Endothelial cell of umbilical vein (primary cell): ENCODE data around the gene C3. TPM values are rescaled to one million over a fixed set of nuclear protein-coding genes. Genes with fewer than 3 reads are reported as not detected.

Experiments
- BruUV-seq: library from RNA; stranded (reverse); fragments of 400-500 nt; replicated peaks from 2 replicates; lab custom pipeline; 2021; lab: Mats Ljungman, UMichigan
- CTCF ChIA-PET: fragments of 300-600, 350-600 bp; sonication (Branson Sonifier 250); formaldehyde crosslinking; loops from one replicate; lab custom pipeline; 2021; ENCODE audit warnings: antibody characterized with exemption, inconsistent platforms; lab: Charles Lee
- POLR2A ChIA-PET: fragments of 300-600, 350-600 bp; sonication (Branson Sonifier 250); formaldehyde crosslinking; loops from one replicate; lab custom pipeline; 2021; ENCODE audit warnings: antibody characterized with exemption, inconsistent platforms; lab: Charles Lee
- DNase-seq: peaks from one replicate; pipeline ENCODE4 v3.0.0-alpha.2; 2011; ENCODE audit warnings: low read depth, low spot score
- FAIRE-seq: peaks from 2 replicates; lab custom pipeline; 2011; peaks lifted over from hg19 to GRCh38; lab: Jason Lieb, UNC
- H2AFZ ChIP-seq: 2 replicates; pipeline ENCODE4 v1.6.0; 2012; ENCODE audit warnings: low read depth, low read length, control low read depth, inconsistent platforms
- H3K27ac ChIP-seq: 2 replicates; pipeline ENCODE4 v1.5.1; 2011; ENCODE audit warnings: low read depth, mild to moderate bottlenecking, control low read depth, low read length, moderate library complexity; ENCODE audit not compliant: insufficient read depth
- H3K27me3 ChIP-seq, 2 experiments: 2 replicates each; pipeline versions ENCODE4 v1.6.0 to v1.6.1; 2011; ENCODE audit warnings: low read length in 2 of 2, mixed read lengths in 1 of 2; ENCODE audit not compliant: control insufficient read depth in 2 of 2, insufficient read depth in 2 of 2
- H3K36me3 ChIP-seq, 2 experiments: 2 replicates in 1 of 2; 3 replicates in 1 of 2; pipeline ENCODE4 v1.5.1; 2011; ENCODE audit warnings: low read length in 2 of 2, mild to moderate bottlenecking in 1 of 2, moderate library complexity in 1 of 2; ENCODE audit not compliant: control insufficient read depth in 2 of 2, insufficient read depth in 2 of 2; ENCODE audit errors: extremely low read depth in 1 of 2
- H3K4me1 ChIP-seq: 3 replicates; pipeline ENCODE4 v1.5.1; 2011; ENCODE audit warnings: mild to moderate bottlenecking, low read length; ENCODE audit not compliant: control insufficient read depth, insufficient read depth; ENCODE audit errors: extremely low read depth
- H3K4me2 ChIP-seq: 2 replicates; pipeline ENCODE4 v1.6.1; 2011; ENCODE audit warnings: low read length, control low read depth, mixed read lengths; ENCODE audit not compliant: insufficient read depth
- H3K4me3 ChIP-seq, 3 experiments: fragments of 200-600 bp in 1 of 3; sonication (generic), shearing (Covaris generic) in 1 of 3; replicated peaks in 1 of 3; 2 replicates each; pipeline ENCODE4 v1.5.1; 2011 to 2016; ENCODE audit warnings: control low read depth in 3 of 3, low read length in 3 of 3, mild to moderate bottlenecking in 2 of 3, inconsistent platforms in 1 of 3, low read depth in 1 of 3, moderate library complexity in 1 of 3; ENCODE audit not compliant: insufficient read depth in 1 of 3
- H3K79me2 ChIP-seq: 2 replicates; pipeline ENCODE4 v1.6.0; 2012; ENCODE audit warnings: low read length, inconsistent platforms; ENCODE audit not compliant: control insufficient read depth, insufficient read depth
- H3K9ac ChIP-seq: replicated peaks from 2 replicates; pipeline ENCODE3; 2011; ENCODE audit warnings: low read length, control low read depth; ENCODE audit not compliant: insufficient read depth; ENCODE audit errors: extremely low read depth
- H3K9me1 ChIP-seq: replicated peaks from 3 replicates; pipeline ENCODE4 v1.6.0; 2011; ENCODE audit warnings: mild to moderate bottlenecking, low read length; ENCODE audit not compliant: control insufficient read depth, insufficient read depth; ENCODE audit errors: extremely low read depth
- H3K9me3 ChIP-seq: replicated peaks from 2 replicates; pipeline ENCODE4 v1.5.1; 2012; ENCODE audit warnings: low read length, inconsistent platforms; ENCODE audit not compliant: control insufficient read depth, insufficient read depth
- H4K20me1 ChIP-seq: replicated peaks from 2 replicates; pipeline ENCODE3; 2011; ENCODE audit warnings: mild to moderate bottlenecking, low read length; ENCODE audit not compliant: control insufficient read depth, insufficient read depth; ENCODE audit errors: extremely low read depth
- EZH2 ChIP-seq: IDR thresholded peaks from 2 replicates; pipeline ENCODE4 v1.6.1; 2012; ENCODE audit warnings: borderline replicate concordance, low read depth, mild to moderate bottlenecking, moderate library complexity, low read length, inconsistent platforms; ENCODE audit not compliant: severe bottlenecking
- FOS ChIP-seq: IDR thresholded peaks from 2 replicates; pipeline ENCODE4 v1.6.1; 2011; ENCODE audit warnings: mild to moderate bottlenecking, low read length, moderate library complexity, borderline replicate concordance; ENCODE audit not compliant: insufficient read depth
- GATA2 ChIP-seq: IDR thresholded peaks from 2 replicates; pipeline ENCODE4 v1.7.0; 2011; ENCODE audit warnings: low read depth, mild to moderate bottlenecking, moderate library complexity, mixed read lengths, low read length; ENCODE audit not compliant: insufficient read length, insufficient read depth
- JUN ChIP-seq: IDR thresholded peaks from 2 replicates; pipeline ENCODE4 v1.6.1; 2011; ENCODE audit warnings: borderline replicate concordance, low read depth; ENCODE audit not compliant: insufficient read length, insufficient read depth
- MYC ChIP-seq: IDR thresholded peaks from one replicate; pipeline ENCODE4 v1.6.1; 2011; ENCODE audit warnings: mild to moderate bottlenecking, low read depth, low read length
- POLR2A ChIP-seq: IDR thresholded peaks from 2 replicates; pipeline ENCODE4 v1.6.1; 2012; ENCODE audit warnings: low read depth, mild to moderate bottlenecking, control low read depth, low read length
- POLR2AphosphoS5 ChIP-seq: IDR thresholded peaks from 2 replicates; pipeline ENCODE4 v1.6.1; 2012; ENCODE audit warnings: low read depth, mild to moderate bottlenecking, control low read depth, low read length, moderate library complexity; ENCODE audit not compliant: insufficient read depth
- dilution Hi-C: fragments of 300-500 bp; cut with MboI; formaldehyde crosslinking; loops from one replicate; pipeline ENCODE4 v1.15.0; 2019; ENCODE audit warnings: low sequenced_read_pairs; ENCODE audit not compliant: extremely low pct_ligation_motif_present
- intact Hi-C: fragments of 100-400 bp; cut with micrococcal nuclease; formaldehyde crosslinking; loops from one replicate; pipeline ENCODE4 v1.10.0; 2022
- polyA plus RNA-seq, 4 experiments: library from polyadenylated mRNA; depleted of rRNA in 3 of 4; stranded (reverse) in 3 of 4; unstranded in 1 of 4; fragments of >200 nt; gene quantifications; 2 replicates each; pipeline versions ENCODE4 v1.2.1 to v1.2.3, GENCODE V29; 2011 to 2012; ENCODE audit warnings: missing spikeins in 1 of 4
- total RNA-seq: library from RNA; stranded (reverse); gene quantifications from 2 replicates; pipeline ENCODE4 v1.2.3, GENCODE V29; 2021
- TF ChIP-seq, protein P1 (sequence below), 2 donors: IDR thresholded peaks; 1 replicate in 1 of 2; 2 replicates in 1 of 2; pipeline ENCODE4 v1.5.1; 2011; ENCODE audit warnings: low read length in 2 of 2, mild to moderate bottlenecking in 2 of 2, moderate library complexity in 2 of 2, control low read depth in 1 of 2, inconsistent platforms in 1 of 2, low read depth in 1 of 2; ENCODE audit not compliant: insufficient read depth in 1 of 2; ENCODE audit errors: extremely low read depth in 1 of 2
- TF ChIP-seq, protein P2 (sequence below): IDR thresholded peaks from 2 replicates; pipeline ENCODE4 v1.6.1; 2011; ENCODE audit not compliant: insufficient read depth, insufficient read length

The C3 gene
- total and polyA plus RNA-seq, 2 donors (not counting 3 experiments of a cell fraction or from before 2014, with no cell fraction given), result 0.23 TPM; not detected in 1

DNA sequence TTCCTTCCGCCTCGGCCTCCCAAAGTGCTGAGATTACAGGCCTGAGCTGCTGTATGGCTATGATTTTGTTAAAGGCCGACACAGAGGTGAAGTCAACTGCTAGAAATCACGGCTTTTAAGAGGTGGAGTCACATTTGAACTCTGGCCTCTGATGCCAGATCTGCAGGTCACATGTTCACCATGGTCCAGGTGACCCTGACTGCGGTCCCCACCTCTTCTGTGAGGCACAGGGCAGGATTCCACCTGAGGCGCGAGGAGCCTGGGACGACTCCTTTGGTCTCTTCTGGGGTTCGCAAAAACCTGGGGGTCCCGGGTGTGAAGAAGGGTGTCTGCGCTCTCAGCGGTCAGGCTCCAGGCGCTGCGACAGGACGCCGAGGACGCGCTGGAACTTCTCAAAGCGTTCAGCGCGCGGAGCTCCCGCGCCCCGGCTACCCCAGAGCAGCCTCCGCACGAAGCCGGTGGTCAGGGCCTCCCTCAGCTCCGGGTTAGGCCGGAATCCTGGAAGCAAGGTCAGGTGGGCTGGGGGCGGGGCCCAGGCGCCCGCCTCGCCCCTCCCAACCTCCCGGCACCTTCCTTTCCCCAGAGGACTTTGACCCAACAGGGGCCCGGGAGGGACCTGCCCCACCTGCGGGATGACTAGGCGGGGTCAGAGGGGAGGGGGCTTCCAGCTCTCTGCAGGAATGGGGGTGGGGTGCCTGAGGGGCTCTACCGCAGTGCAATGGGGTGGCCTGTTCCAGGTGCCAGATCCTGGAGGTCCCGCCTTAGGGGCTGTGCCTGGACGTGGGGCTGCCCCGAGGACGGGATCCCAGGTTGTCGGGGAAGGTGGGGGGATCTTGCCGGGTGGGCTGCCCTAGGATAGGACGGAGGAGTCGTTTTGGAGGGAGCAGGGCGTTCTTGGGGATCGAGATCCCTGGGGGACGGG, 32.1 kb upstream of the C3 start:
- H4K20me1 ChIP-seq, result no peaks in the 10 kb centered on the region
- H3K36me3 ChIP-seq, result peaks cover 3 to 14% of the 10 kb centered on the region in 2 experiments
- H3K27ac ChIP-seq, result no peak overlapping the region
- H2AFZ ChIP-seq, result peak overlapping the region; percentile 92
- peaks cover 8% of the 10 kb centered on the region for H3K4me1 ChIP-seq
- no peaks in the 10 kb centered on the region for H3K27me3 ChIP-seq
- FAIRE-seq (no peak), DNase-seq (no peak)
- H3K9ac ChIP-seq, result no peak overlapping the region
- CTCF ChIA-PET, result interaction anchor here (1.0 to 2.7 kb wide), 3 partner anchors 14 to 111 kb away, joined by 5 to 12 read pairs (median 5); no protein-coding TSS in a partner anchor
- peak overlapping the region in 1 of 3 experiments; percentile 56 for H3K4me3 ChIP-seq
- peak overlapping the region; percentile 92 for H3K4me2 ChIP-seq
- H3K79me2 ChIP-seq, result no peaks in the 10 kb centered on the region
- intact Hi-C loops, result loop anchor here (1.0 kb wide), 5 partner anchors 7 to 236 kb away; no protein-coding TSS in a partner anchor
- POLR2A ChIA-PET, result no interaction called here
- dilution Hi-C loops, result no loop called here
- TF ChIP-seq EZH2, result no peak
- no peaks in the 10 kb centered on the region for H3K9me1 ChIP-seq
- BruUV-seq, result no TSS peak
- no peaks in the 10 kb centered on the region for H3K9me3 ChIP-seq

DNA sequence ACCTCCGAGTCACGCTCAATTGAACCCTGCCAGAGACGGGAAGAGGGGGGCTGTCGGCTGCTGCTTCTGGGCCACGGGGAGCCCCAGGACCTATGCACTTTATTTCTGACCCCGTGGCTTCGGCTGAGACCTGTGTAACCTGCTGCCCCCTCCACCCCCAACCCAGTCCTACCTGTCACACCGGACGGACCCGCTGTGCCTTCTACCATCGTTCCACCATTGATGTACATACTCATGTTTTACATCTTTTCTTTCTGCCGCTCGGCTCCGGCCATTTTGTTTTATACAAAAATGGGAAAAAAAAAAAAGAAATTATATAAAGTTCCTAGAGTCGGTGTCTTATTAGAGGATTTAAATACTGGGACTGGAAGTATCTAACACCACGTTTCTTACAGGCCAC, 30.7 kb upstream of the C3 start:
- BruUV-seq, result no TSS peak
- Histone ChIP-seq H3K36me3 (peaks cover 7 to 20% of the 10 kb centered on the region in 2 experiments), H3K27me3 (no peaks in the 10 kb centered on the region), H3K9me1 (no peaks in the 10 kb centered on the region), H3K79me2 (peaks cover 1% of the 10 kb centered on the region), H3K4me3 (no peak overlapping the region), H4K20me1 (no peaks in the 10 kb centered on the region), H2AFZ (no peak overlapping the region), H3K9me3 (no peaks in the 10 kb centered on the region), H3K9ac (no peak overlapping the region), H3K4me2 (no peak overlapping the region), H3K4me1 (peaks cover 8% of the 10 kb centered on the region), H3K27ac (no peak overlapping the region)
- no peak for DNase-seq
- dilution Hi-C loops (no loop called here), intact Hi-C loops (no loop called here)
- ChIA-PET CTCF (interaction anchor here (2.7 kb wide), 1 partner anchor 13 kb away, joined by 12 read pairs; no protein-coding TSS in a partner anchor), POLR2A (no interaction called here)
- no peak for FAIRE-seq
- no peak for TF ChIP-seq POLR2AphosphoS5
- no peak for TF ChIP-seq POLR2A
- TF ChIP-seq MYC, result no peak
- TF ChIP-seq GATA2, result no peak
- TF ChIP-seq FOS, result no peak
- TF ChIP-seq, protein P1, sequence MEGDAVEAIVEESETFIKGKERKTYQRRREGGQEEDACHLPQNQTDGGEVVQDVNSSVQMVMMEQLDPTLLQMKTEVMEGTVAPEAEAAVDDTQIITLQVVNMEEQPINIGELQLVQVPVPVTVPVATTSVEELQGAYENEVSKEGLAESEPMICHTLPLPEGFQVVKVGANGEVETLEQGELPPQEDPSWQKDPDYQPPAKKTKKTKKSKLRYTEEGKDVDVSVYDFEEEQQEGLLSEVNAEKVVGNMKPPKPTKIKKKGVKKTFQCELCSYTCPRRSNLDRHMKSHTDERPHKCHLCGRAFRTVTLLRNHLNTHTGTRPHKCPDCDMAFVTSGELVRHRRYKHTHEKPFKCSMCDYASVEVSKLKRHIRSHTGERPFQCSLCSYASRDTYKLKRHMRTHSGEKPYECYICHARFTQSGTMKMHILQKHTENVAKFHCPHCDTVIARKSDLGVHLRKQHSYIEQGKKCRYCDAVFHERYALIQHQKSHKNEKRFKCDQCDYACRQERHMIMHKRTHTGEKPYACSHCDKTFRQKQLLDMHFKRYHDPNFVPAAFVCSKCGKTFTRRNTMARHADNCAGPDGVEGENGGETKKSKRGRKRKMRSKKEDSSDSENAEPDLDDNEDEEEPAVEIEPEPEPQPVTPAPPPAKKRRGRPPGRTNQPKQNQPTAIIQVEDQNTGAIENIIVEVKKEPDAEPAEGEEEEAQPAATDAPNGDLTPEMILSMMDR (IDR thresholded peaks at IDR 0.05; ENCODE audit: extremely low read depth in 1 of 2, insufficient read depth in 1 of 2, low read depth in 1 of 2, low read length in 2 of 2), result no peak
- no peak for TF ChIP-seq JUN
- TF ChIP-seq, protein P2, sequence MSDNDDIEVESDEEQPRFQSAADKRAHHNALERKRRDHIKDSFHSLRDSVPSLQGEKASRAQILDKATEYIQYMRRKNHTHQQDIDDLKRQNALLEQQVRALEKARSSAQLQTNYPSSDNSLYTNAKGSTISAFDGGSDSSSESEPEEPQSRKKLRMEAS, result no peak
- TF ChIP-seq EZH2, result no peak
